Tibial artery (tissue), 4 donors: ENCODE results near the gene KIRREL3.

Experiments
- DNase-seq, 2 donors: peaks; one replicate each; pipeline ENCODE4 v3.0.0-alpha.2; 2019
- H3K27ac ChIP-seq, 2 donors: fragments of 200-600 bp; sonication (generic) in 1 of 2; 1 replicate in 1 of 2; 2 replicates in 1 of 2; pipeline ENCODE4 v1.5.1; 2018 to 2019; ENCODE audit warnings: mild to moderate bottlenecking in 1 of 2
- H3K27me3 ChIP-seq, 2 donors: fragments of 200-600 bp; sonication (generic) in 1 of 2; one replicate each; pipeline versions ENCODE4 v1.5.1 to v1.6.0; 2016 to 2019
- H3K36me3 ChIP-seq, 3 donors: fragments of 200-600 bp; sonication (generic) in 2 of 3; one replicate each; pipeline ENCODE4 v1.5.1; 2016 to 2019; ENCODE audit warnings: mild to moderate bottlenecking in 2 of 3
- H3K4me1 ChIP-seq, 4 donors: fragments of 200-600 bp; sonication (generic) in 2 of 4; 1 replicate in 3 of 4; 2 replicates in 1 of 4; pipeline ENCODE4 v1.5.1; 2016 to 2019
- H3K4me3 ChIP-seq, 2 donors: fragments of 200-600 bp; sonication (generic) in 1 of 2; 1 replicate in 1 of 2; 2 replicates in 1 of 2; pipeline ENCODE4 v1.5.1; 2018 to 2019; ENCODE audit warnings: mild to moderate bottlenecking in 2 of 2
- H3K9me3 ChIP-seq, 3 donors: fragments of 200-600 bp; sonication (generic) in 1 of 3; one replicate each; pipeline ENCODE4 v1.5.1; 2016 to 2019
- CTCF ChIP-seq, 2 experiments: fragments of 200-600 bp in 1 of 2; fragments of 450-650 bp in 1 of 2; IDR thresholded peaks; one replicate each; pipeline ENCODE4 v1.5.1; 2017 to 2019; ENCODE audit warnings: antibody characterized with exemption in 2 of 2, mild to moderate bottlenecking in 1 of 2, moderate library complexity in 1 of 2
- intact Hi-C: fragments of 100-400 bp; cut with DNase I; formaldehyde crosslinking; loops from one replicate; pipeline ENCODE4 v1.15.0; 2023; ENCODE audit warnings: low total_unique reads

KIRREL3 gene

DNA sequence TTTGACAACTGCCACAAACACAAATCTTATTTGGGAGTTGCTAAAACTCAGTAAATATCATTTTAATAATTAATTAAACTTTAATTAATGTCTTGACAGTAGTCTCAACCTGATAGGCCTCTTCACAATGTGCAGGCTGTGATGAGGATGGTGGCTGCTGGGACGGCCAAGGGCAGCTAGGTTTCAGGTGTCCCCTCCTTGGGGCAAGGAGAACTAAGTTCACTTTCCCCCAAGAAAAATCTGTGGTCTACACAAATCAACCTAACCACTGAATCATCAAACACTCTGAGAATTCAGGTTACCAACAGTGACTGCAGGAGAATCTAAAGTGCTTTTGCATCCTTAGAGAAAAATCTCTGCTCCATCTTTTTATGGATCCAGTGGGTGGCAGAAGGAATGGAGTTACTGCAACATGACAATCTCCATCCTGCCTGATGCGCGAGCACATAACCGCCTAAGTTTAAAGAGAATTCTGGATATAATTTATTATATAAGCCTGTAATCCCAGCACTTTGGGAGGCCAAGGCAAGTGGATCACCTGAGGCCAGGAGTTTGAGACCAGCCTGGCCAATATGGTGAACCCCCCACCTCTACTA lies 289.7 kb downstream of the KIRREL3 start:
- TF ChIP-seq CTCF (IDR thresholded peaks at IDR 0.05): no peak
- Histone ChIP-seq H3K4me1 (no peaks in the 10 kb centered on the region), H3K9me3 (no peaks in the 10 kb centered on the region), H3K36me3 (no peaks in the 10 kb centered on the region), H3K27ac (no peak overlapping the region), H3K4me3 (no peak overlapping the region), H3K27me3 (peaks cover 0 to 12% of the 10 kb centered on the region in 2 donors)
- no peak for DNase-seq
- intact Hi-C loops: no loop called here

- no peak for TF ChIP-seq CTCF (IDR thresholded peaks at IDR 0.05)
- no peaks in the 10 kb centered on the region for H3K36me3 ChIP-seq
- intact Hi-C loops: no loop called here
- H3K27me3 ChIP-seq: peaks cover 0 to 8% of the 10 kb centered on the region in 2 donors
- H3K4me1 ChIP-seq: no peaks in the 10 kb centered on the region
- H3K4me3 ChIP-seq: no peak overlapping the region
- H3K9me3 ChIP-seq: no peaks in the 10 kb centered on the region
- no peak for DNase-seq
- H3K27ac ChIP-seq: no peak overlapping the region
Observed at GRCh38 chr11:126707498-126707897, 293.1 kb downstream of the KIRREL3 start.

DNA sequence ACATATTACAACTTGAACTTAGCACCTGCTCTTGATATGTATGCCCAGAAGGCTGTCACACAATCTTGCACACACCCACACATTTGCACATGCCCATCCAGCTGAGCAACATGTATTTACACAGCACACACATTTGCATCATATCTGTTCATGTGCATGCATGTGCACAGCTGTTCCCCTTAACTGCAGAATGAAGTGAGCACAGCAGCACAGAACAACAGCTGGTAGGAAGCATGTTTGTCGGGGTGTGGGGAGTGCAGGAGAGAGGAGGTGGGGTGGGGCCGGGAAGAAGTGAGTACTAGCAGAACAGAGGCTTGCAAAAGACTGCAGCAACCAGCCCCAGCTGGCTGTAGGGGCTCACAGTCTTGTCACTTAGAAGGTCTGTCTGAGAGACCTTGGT lies 296.5 kb downstream of the KIRREL3 start:
- H3K36me3 ChIP-seq: no peaks in the 10 kb centered on the region
- no peaks in the 10 kb centered on the region for H3K9me3 ChIP-seq
- H3K27me3 ChIP-seq: no peaks in the 10 kb centered on the region
- DNase-seq: no peak
- no peaks in the 10 kb centered on the region for H3K4me1 ChIP-seq
- H3K4me3 ChIP-seq: no peak overlapping the region
- no peak overlapping the region for H3K27ac ChIP-seq
- intact Hi-C loops: no loop called here
- no peak for TF ChIP-seq CTCF (IDR thresholded peaks at IDR 0.05)

GRCh38 chr11:126703662-126704061 lies 296.9 kb downstream of the KIRREL3 start:
- no peaks in the 10 kb centered on the region for H3K4me1 ChIP-seq
- no peak overlapping the region for H3K4me3 ChIP-seq
- H3K36me3 ChIP-seq: no peaks in the 10 kb centered on the region
- DNase-seq: no peak
- H3K27me3 ChIP-seq: no peaks in the 10 kb centered on the region
- H3K9me3 ChIP-seq: no peaks in the 10 kb centered on the region
- H3K27ac ChIP-seq: no peak overlapping the region
- intact Hi-C loops: no loop called here
- no peak for TF ChIP-seq CTCF (IDR thresholded peaks at IDR 0.05)

DNA sequence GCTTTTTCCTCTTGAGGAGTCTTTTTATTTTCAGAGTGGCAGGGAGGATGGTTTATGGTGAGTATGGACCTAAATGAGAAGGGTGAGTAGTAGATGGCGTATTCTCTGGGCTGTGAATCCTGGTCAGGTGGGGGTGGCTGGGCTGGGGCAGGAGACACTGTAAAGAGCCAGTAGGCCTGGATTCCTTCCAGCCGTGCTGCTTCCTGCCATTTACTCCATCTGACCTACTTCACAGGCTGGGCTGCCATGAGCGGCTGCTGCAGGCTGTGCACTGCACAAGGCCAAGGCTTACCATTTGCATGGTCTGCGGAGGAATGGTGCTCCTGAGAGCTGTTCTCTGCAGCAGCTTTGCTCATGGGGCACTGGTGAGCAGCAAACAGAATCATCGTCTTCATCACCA lies 297.6 kb downstream of the KIRREL3 start:
- no peaks in the 10 kb centered on the region for H3K36me3 ChIP-seq
- intact Hi-C loops: no loop called here
- no peaks in the 10 kb centered on the region for H3K27me3 ChIP-seq
- no peaks in the 10 kb centered on the region for H3K4me1 ChIP-seq
- no peak overlapping the region for H3K4me3 ChIP-seq
- TF ChIP-seq CTCF (IDR thresholded peaks at IDR 0.05): no peak
- DNase-seq: no peak
- no peaks in the 10 kb centered on the region for H3K9me3 ChIP-seq
- no peak overlapping the region for H3K27ac ChIP-seq
